GM06990 (cell line): ENCODE results near the gene INTS3.

Experiments used
- DNase-seq: peaks from one replicate; pipeline ENCODE4 v3.0.0-alpha.2; 2011; ENCODE audit not compliant: insufficient read length; ENCODE audit errors: extremely low read depth
- H3K27me3 ChIP-seq: replicated peaks from 2 replicates; pipeline ENCODE4 v1.6.0; 2011; ENCODE audit warnings: low read length; ENCODE audit not compliant: control insufficient read depth, insufficient read depth
- H3K36me3 ChIP-seq: 2 replicates; pipeline ENCODE4 v1.5.1; 2011; ENCODE audit warnings: low read length; ENCODE audit not compliant: control insufficient read depth, insufficient read depth
- H3K4me3 ChIP-seq: replicated peaks from 2 replicates; pipeline ENCODE4 v1.5.1; 2011; ENCODE audit warnings: low read depth, mild to moderate bottlenecking, control low read depth, low read length
- CTCF ChIP-seq: IDR thresholded peaks from 2 replicates; pipeline ENCODE4 v1.5.1; 2011; ENCODE audit warnings: low read length, control low read depth, mild to moderate bottlenecking, inconsistent platforms; ENCODE audit not compliant: insufficient read depth, poor library complexity, severe bottlenecking

Gene INTS3

GRCh38 chr1:153682730-153683129 lies 45.1 kb upstream of the INTS3 start:
- H3K36me3 ChIP-seq = no peaks in the 10 kb centered on the region
- DNase-seq = no peak
- TF ChIP-seq CTCF = no peak
- H3K27me3 ChIP-seq = peaks cover 1% of the 10 kb centered on the region
- H3K4me3 ChIP-seq = no peak overlapping the region

GRCh38 chr1:153683854-153684253 lies 44.0 kb upstream of the INTS3 start:
- no peak for TF ChIP-seq CTCF
- H3K4me3 ChIP-seq = no peak overlapping the region
- no peak for DNase-seq
- H3K27me3 ChIP-seq = peaks cover 1% of the 10 kb centered on the region
- H3K36me3 ChIP-seq = no peaks in the 10 kb centered on the region

- Histone ChIP-seq H3K4me3 (no peak overlapping the region), H3K27me3 (peaks cover 1% of the 10 kb centered on the region), H3K36me3 (no peaks in the 10 kb centered on the region)
- no peak for DNase-seq
- TF ChIP-seq CTCF = no peak
These were observed 43.0 kb upstream of the INTS3 start for GRCh38 chr1:153684892-153685291.

- Histone ChIP-seq H3K27me3 (peaks cover 1% of the 10 kb centered on the region), H3K36me3 (no peaks in the 10 kb centered on the region), H3K4me3 (no peak overlapping the region)
- DNase-seq = no peak
- TF ChIP-seq CTCF = no peak
These were observed 42.1 kb upstream of the INTS3 start for GRCh38 chr1:153685544-153686340.

GRCh38 chr1:153687346-153688125 lies 40.3 kb upstream of the INTS3 start:
- no peak for TF ChIP-seq CTCF
- no peaks in the 10 kb centered on the region for H3K36me3 ChIP-seq
- no peak overlapping the region for H3K4me3 ChIP-seq
- H3K27me3 ChIP-seq = peaks cover 1% of the 10 kb centered on the region
- DNase-seq = no peak
